ENCODE measurements around the gene CDH12.

The CDH12 gene

DNA sequence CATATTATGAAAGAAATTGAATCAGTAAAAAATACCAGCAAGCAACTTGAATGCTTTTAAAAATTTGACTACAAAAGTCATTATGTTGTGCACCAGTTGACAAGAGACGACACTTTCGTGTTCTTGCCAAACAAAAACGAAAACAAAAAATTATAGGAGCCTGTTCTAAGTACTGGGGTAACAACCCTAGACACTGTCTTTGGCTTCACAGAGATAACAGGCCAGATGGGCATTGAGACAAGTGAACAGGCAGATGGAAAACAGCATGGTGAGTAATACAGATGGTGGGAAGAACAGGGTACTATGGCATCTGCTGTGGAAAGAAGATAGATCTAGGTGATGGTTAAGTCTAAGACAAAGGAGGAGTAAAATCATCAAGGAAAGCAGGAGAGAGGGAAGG lies 99.0 kb downstream of the CDH12 start:
- DNase-seq (ENCODE audit: low read depth in 1 of 2, low spot score in 1 of 2): no peak
- Histone ChIP-seq H3K27ac (replicated peaks) (no peak overlapping the region), H3K27me3 (ENCODE audit: insufficient read depth, poor library complexity, severe bottlenecking) (no peaks in the 10 kb centered on the region), H3K4me3 (replicated peaks; ENCODE audit: insufficient read depth, low read length) (no peak overlapping the region)
- no peak for TF ChIP-seq SPI1 (IDR thresholded peaks at IDR 0.05; ENCODE audit: borderline replicate concordance, low read depth)
- TF ChIP-seq POLR2AphosphoS5 (IDR thresholded peaks at IDR 0.05; ENCODE audit: low read depth): no peak
- TF ChIP-seq, protein P1, sequence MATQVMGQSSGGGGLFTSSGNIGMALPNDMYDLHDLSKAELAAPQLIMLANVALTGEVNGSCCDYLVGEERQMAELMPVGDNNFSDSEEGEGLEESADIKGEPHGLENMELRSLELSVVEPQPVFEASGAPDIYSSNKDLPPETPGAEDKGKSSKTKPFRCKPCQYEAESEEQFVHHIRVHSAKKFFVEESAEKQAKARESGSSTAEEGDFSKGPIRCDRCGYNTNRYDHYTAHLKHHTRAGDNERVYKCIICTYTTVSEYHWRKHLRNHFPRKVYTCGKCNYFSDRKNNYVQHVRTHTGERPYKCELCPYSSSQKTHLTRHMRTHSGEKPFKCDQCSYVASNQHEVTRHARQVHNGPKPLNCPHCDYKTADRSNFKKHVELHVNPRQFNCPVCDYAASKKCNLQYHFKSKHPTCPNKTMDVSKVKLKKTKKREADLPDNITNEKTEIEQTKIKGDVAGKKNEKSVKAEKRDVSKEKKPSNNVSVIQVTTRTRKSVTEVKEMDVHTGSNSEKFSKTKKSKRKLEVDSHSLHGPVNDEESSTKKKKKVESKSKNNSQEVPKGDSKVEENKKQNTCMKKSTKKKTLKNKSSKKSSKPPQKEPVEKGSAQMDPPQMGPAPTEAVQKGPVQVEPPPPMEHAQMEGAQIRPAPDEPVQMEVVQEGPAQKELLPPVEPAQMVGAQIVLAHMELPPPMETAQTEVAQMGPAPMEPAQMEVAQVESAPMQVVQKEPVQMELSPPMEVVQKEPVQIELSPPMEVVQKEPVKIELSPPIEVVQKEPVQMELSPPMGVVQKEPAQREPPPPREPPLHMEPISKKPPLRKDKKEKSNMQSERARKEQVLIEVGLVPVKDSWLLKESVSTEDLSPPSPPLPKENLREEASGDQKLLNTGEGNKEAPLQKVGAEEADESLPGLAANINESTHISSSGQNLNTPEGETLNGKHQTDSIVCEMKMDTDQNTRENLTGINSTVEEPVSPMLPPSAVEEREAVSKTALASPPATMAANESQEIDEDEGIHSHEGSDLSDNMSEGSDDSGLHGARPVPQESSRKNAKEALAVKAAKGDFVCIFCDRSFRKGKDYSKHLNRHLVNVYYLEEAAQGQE (IDR thresholded peaks at IDR 0.05; ENCODE audit: insufficient replicate concordance, low read depth): no peak
- TF ChIP-seq CTCF (IDR thresholded peaks at IDR 0.05; ENCODE audit: insufficient read depth, low read length): no peak
- TF ChIP-seq GABPA (IDR thresholded peaks at IDR 0.05; ENCODE audit: low read depth): no peak

DNA sequence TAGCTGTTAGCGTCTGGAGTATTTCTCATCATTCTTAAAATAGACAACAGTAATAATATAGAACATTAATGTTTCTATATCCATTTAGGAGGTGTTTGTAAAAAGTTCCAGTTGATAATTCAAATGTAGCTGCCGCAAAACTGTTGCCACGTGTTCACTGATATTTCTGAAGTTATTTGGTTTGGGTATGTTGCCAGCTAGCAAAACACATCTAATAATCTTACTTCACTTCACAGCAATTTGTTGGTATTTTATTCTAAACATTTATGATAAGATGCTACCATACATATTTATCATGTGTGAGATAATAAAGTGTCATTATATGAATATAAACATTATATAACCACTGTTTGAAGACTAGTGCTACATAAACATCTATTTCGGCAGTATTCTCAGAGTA lies 101.6 kb downstream of the CDH12 start:
- TF ChIP-seq, protein P1 (IDR thresholded peaks at IDR 0.05; ENCODE audit: insufficient replicate concordance, low read depth): no peak
- TF ChIP-seq POLR2AphosphoS5 (IDR thresholded peaks at IDR 0.05; ENCODE audit: low read depth): no peak
- no peak for TF ChIP-seq CTCF (IDR thresholded peaks at IDR 0.05; ENCODE audit: insufficient read depth, low read length)
- no peak for TF ChIP-seq GABPA (IDR thresholded peaks at IDR 0.05; ENCODE audit: low read depth)
- TF ChIP-seq SPI1 (IDR thresholded peaks at IDR 0.05; ENCODE audit: borderline replicate concordance, low read depth): no peak
- Histone ChIP-seq H3K27me3 (ENCODE audit: insufficient read depth, poor library complexity, severe bottlenecking) (no peaks in the 10 kb centered on the region), H3K4me3 (replicated peaks; ENCODE audit: insufficient read depth, low read length) (no peak overlapping the region), H3K27ac (replicated peaks) (no peak overlapping the region)
- DNase-seq (ENCODE audit: low read depth in 1 of 2, low spot score in 1 of 2): no peak

DNA sequence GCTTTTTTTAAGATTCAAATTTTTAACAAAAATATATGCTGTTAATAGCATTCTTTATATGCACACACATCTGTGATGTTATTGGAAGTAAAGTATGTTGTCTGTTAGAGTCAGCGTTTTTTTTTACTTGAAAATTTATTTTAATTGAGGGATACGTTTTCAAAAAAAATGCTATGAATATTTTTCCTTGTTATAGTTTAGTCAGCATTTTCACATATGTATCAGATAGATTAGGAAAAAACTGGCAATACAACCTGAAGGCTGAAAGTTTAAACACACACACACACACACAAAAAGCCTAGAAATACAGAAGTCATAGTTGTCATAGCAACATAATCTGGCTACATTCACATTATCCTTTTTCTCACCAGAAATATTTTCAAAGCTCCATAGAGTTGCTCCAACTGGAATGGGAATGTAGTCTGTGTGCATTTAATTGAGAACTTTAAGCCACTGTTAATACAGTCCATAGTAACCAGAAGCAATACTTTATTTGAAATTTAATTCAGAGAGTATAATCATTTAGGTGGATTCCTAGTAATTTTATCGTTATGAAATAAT lies 116.6 kb downstream of the CDH12 start:
- TF ChIP-seq, protein P1 (IDR thresholded peaks at IDR 0.05; ENCODE audit: insufficient replicate concordance, low read depth): no peak
- TF ChIP-seq SPI1 (IDR thresholded peaks at IDR 0.05; ENCODE audit: borderline replicate concordance, low read depth) (no peak), CTCF (IDR thresholded peaks at IDR 0.05; ENCODE audit: insufficient read depth, low read length) (no peak), POLR2AphosphoS5 (IDR thresholded peaks at IDR 0.05; ENCODE audit: low read depth) (no peak), GABPA (IDR thresholded peaks at IDR 0.05; ENCODE audit: low read depth) (no peak)
- H3K27ac ChIP-seq (replicated peaks): no peak overlapping the region
- no peak for DNase-seq (ENCODE audit: low read depth in 1 of 2, low spot score in 1 of 2)
- H3K27me3 ChIP-seq (ENCODE audit: insufficient read depth, poor library complexity, severe bottlenecking): no peaks in the 10 kb centered on the region
- H3K4me3 ChIP-seq (replicated peaks; ENCODE audit: insufficient read depth, low read length): no peak overlapping the region
